Fibroblast of lung (primary cell): ENCODE results near the gene FNDC3B. TPM values are rescaled to one million over a fixed set of nuclear protein-coding genes. Genes with fewer than 3 reads are reported as not detected.

Source experiments
- DNase-seq, 2 donors: peaks; one replicate each; pipeline versions ENCODE4 v3.0.0 to v3.0.0-alpha.2; 2010; ENCODE audit warnings: low read depth in 2 of 2
- H2AFZ ChIP-seq: 2 replicates; pipeline ENCODE4 v1.5.1; 2012; ENCODE audit warnings: low read length, control low read depth, inconsistent platforms
- H3K27ac ChIP-seq: 2 replicates; pipeline ENCODE4 v1.5.1; 2011; ENCODE audit warnings: low read length, control low read depth; ENCODE audit not compliant: insufficient read depth
- H3K27me3 ChIP-seq: 2 replicates; pipeline ENCODE4 v1.5.1; 2011; ENCODE audit warnings: mild to moderate bottlenecking, low read length; ENCODE audit not compliant: control insufficient read depth, insufficient read depth
- H3K36me3 ChIP-seq: 2 replicates; pipeline ENCODE4 v1.5.1; 2011; ENCODE audit warnings: low read length; ENCODE audit not compliant: control insufficient read depth, insufficient read depth
- H3K4me1 ChIP-seq: 2 replicates; pipeline ENCODE4 v1.5.1; 2011; ENCODE audit warnings: low read length; ENCODE audit not compliant: control insufficient read depth, insufficient read depth; ENCODE audit errors: extremely low read depth
- H3K4me2 ChIP-seq: 2 replicates; pipeline ENCODE4 v1.5.1; 2011; ENCODE audit warnings: low read length, control low read depth; ENCODE audit not compliant: insufficient read depth; ENCODE audit errors: extremely low read depth
- H3K4me3 ChIP-seq, 4 experiments: fragments of 200-600 bp in 1 of 4; sonication (generic) in 1 of 4; replicated peaks in 1 of 4; 2 replicates each; pipeline ENCODE4 v1.5.1; 2011 to 2016; ENCODE audit warnings: low read length in 4 of 4, low read depth in 3 of 4, mild to moderate bottlenecking in 3 of 4, control low read depth in 2 of 4, inconsistent platforms in 1 of 4, mixed read lengths in 1 of 4; ENCODE audit not compliant: insufficient read depth in 1 of 4; ENCODE audit errors: control extremely low read depth in 1 of 4
- H3K79me2 ChIP-seq: 2 replicates; pipeline ENCODE4 v1.5.1; 2012; ENCODE audit warnings: mild to moderate bottlenecking, low read length, inconsistent platforms; ENCODE audit not compliant: control insufficient read depth, insufficient read depth
- H3K9ac ChIP-seq: 2 replicates; pipeline ENCODE4 v1.5.1; 2011; ENCODE audit warnings: mild to moderate bottlenecking, low read length, control low read depth; ENCODE audit not compliant: insufficient read depth
- H3K9me3 ChIP-seq: 2 replicates; pipeline ENCODE4 v1.5.1; 2012; ENCODE audit warnings: low read depth, low read length; ENCODE audit not compliant: control insufficient read depth, insufficient read depth
- H4K20me1 ChIP-seq: 2 replicates; pipeline ENCODE4 v1.5.1; 2011; ENCODE audit warnings: low read length; ENCODE audit not compliant: control insufficient read depth, insufficient read depth; ENCODE audit errors: extremely low read depth
- EZH2 ChIP-seq: IDR thresholded peaks from 2 replicates; pipeline ENCODE4 v1.5.1; 2012; ENCODE audit warnings: low read length, control low read depth, mild to moderate bottlenecking; ENCODE audit errors: missing control alignments
- polyA plus RNA-seq, 2 donors: library from polyadenylated mRNA; depleted of rRNA in 1 of 2; stranded (reverse) in 1 of 2; unstranded in 1 of 2; fragments of >200 nt; gene quantifications; 2 replicates each; pipeline ENCODE4 v1.2.1, GENCODE V29; 2011 to 2012; ENCODE audit warnings: missing spikeins in 1 of 2
- total RNA-seq: library from RNA; depleted of rRNA; stranded (reverse); fragments of >200 nt; gene quantifications from 2 replicates; pipeline ENCODE4 v1.2.1, GENCODE V29; 2014
- TF ChIP-seq, protein P1 (sequence below), 2 donors: IDR thresholded peaks in 1 of 2; conservative IDR thresholded peaks in 1 of 2; 1 replicate in 1 of 2; 2 replicates in 1 of 2; pipeline ENCODE4 v1.5.1; 2011 to 2012; ENCODE audit warnings: low read length in 2 of 2, control low read depth in 1 of 2, inconsistent platforms in 1 of 2, low read depth in 1 of 2, mild to moderate bottlenecking in 1 of 2

FNDC3B gene
- total and polyA plus RNA-seq, 2 donors (not counting 1 experiment from before 2014, with no cell fraction given) = 26.1 to 76.8 TPM

- Histone ChIP-seq H3K9ac (no peak overlapping the region), H4K20me1 (no peaks in the 10 kb centered on the region), H2AFZ (no peak overlapping the region), H3K27ac (no peak overlapping the region), H3K27me3 (no peaks in the 10 kb centered on the region), H3K9me3 (no peaks in the 10 kb centered on the region), H3K79me2 (peaks cover 89% of the 10 kb centered on the region), H3K36me3 (no peaks in the 10 kb centered on the region), H3K4me1 (peaks cover 6% of the 10 kb centered on the region), H3K4me3 (no peak overlapping the region), H3K4me2 (no peak overlapping the region)
- peak in 1 of 2 donors; percentile 97 for DNase-seq
- no peak for TF ChIP-seq EZH2
- TF ChIP-seq, protein P1, sequence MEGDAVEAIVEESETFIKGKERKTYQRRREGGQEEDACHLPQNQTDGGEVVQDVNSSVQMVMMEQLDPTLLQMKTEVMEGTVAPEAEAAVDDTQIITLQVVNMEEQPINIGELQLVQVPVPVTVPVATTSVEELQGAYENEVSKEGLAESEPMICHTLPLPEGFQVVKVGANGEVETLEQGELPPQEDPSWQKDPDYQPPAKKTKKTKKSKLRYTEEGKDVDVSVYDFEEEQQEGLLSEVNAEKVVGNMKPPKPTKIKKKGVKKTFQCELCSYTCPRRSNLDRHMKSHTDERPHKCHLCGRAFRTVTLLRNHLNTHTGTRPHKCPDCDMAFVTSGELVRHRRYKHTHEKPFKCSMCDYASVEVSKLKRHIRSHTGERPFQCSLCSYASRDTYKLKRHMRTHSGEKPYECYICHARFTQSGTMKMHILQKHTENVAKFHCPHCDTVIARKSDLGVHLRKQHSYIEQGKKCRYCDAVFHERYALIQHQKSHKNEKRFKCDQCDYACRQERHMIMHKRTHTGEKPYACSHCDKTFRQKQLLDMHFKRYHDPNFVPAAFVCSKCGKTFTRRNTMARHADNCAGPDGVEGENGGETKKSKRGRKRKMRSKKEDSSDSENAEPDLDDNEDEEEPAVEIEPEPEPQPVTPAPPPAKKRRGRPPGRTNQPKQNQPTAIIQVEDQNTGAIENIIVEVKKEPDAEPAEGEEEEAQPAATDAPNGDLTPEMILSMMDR (conservative IDR thresholded peaks at IDR 0.05 in 1 of 2, IDR thresholded peaks at IDR 0.05 in 1 of 2; ENCODE audit: low read depth in 1 of 2, low read length in 2 of 2) = no peak
Measured at GRCh38 chr3:172103724-172104123, 64.3 kb downstream of the FNDC3B start.

GRCh38 chr3:172104471-172105072, 65.2 kb downstream of the FNDC3B start:
- H3K4me3 ChIP-seq = no peak overlapping the region
- no peak overlapping the region for H2AFZ ChIP-seq
- no peaks in the 10 kb centered on the region for H3K9me3 ChIP-seq
- H3K79me2 ChIP-seq = peaks cover 87% of the 10 kb centered on the region
- no peak overlapping the region for H3K4me2 ChIP-seq
- H3K36me3 ChIP-seq = no peaks in the 10 kb centered on the region
- H3K27ac ChIP-seq = no peak overlapping the region
- H4K20me1 ChIP-seq = no peaks in the 10 kb centered on the region
- H3K27me3 ChIP-seq = no peaks in the 10 kb centered on the region
- TF ChIP-seq, protein P1 (conservative IDR thresholded peaks at IDR 0.05 in 1 of 2, IDR thresholded peaks at IDR 0.05 in 1 of 2; ENCODE audit: low read depth in 1 of 2, low read length in 2 of 2) = no peak
- TF ChIP-seq EZH2 = no peak
- DNase-seq = peak in 1 of 2 donors; percentile 66
- no peak overlapping the region for H3K9ac ChIP-seq
- peaks cover 4% of the 10 kb centered on the region for H3K4me1 ChIP-seq

- Histone ChIP-seq H3K4me3 (no peak overlapping the region), H3K9ac (no peak overlapping the region), H3K4me2 (no peak overlapping the region)
Measured at GRCh38 chr3:172106037-172106954, 66.9 kb downstream of the FNDC3B start.

More at GRCh38 chr3:172106037-172106954, 66.9 kb downstream of the FNDC3B start:
- peaks cover 87% of the 10 kb centered on the region for H3K79me2 ChIP-seq
- no peaks in the 10 kb centered on the region for H3K9me3 ChIP-seq
- TF ChIP-seq, protein P1 (conservative IDR thresholded peaks at IDR 0.05 in 1 of 2, IDR thresholded peaks at IDR 0.05 in 1 of 2; ENCODE audit: low read depth in 1 of 2, low read length in 2 of 2) = no peak
- TF ChIP-seq EZH2 = no peak
- H3K27me3 ChIP-seq = no peaks in the 10 kb centered on the region
- DNase-seq = no peak
- no peaks in the 10 kb centered on the region for H3K36me3 ChIP-seq
- H4K20me1 ChIP-seq = peaks cover 4% of the 10 kb centered on the region
- no peak overlapping the region for H3K27ac ChIP-seq
- H2AFZ ChIP-seq = no peak overlapping the region
- peaks cover 4% of the 10 kb centered on the region for H3K4me1 ChIP-seq
